T47D (cell line): ENCODE results near the gene CCDC152.
A peak's percentile ranks its signal among the peaks of the same experiment; 100 is the strongest.

ENCODE experiments used
- DNase-seq, 2 experiments: peaks; one replicate each; pipeline versions ENCODE4 v3.0.0 to v3.0.0-alpha.2; 2011 to 2012; ENCODE audit warnings: low read depth in 1 of 2, low spot score in 1 of 2
- JUND ChIP-seq: IDR thresholded peaks from 2 replicates; pipeline ENCODE4 v1.6.1; 2012; ENCODE audit warnings: low read depth
- in situ Hi-C: cut with HindIII; loops from 2 replicates; pipeline ENCODE4 v1.10.0; 2016; ENCODE audit warnings: low sequenced_read_pairs, low pct_unique_long_range_greater_than_20kb

CCDC152 gene

DNA sequence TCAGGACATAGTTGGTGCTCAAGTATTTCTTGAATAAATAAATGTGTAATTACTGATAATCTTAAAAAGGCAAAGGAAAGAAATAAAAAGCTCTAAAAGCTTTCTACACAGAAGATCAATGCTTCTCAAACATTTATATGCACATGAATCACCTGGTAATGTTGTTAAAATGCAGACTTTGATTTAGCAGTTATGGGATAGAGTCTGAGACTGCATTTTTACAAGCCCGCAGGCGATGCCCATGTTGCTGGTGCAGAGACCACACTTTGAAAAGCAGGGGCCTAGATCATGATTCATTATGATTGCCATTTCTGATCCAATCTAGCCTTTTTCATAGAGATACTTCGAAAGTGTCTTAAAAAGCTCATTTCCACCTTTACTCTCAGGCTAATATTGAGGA is 3.5 kb upstream of the CCDC152 start:
- TF ChIP-seq JUND = no peak
- in situ Hi-C loops = no loop called here
- DNase-seq = no peak

- DNase-seq = no peak
- in situ Hi-C loops = no loop called here
- no peak for TF ChIP-seq JUND
Observed at GRCh38 chr5:42759456-42759855, 2.8 kb downstream of the CCDC152 start.

GRCh38 chr5:42760426-42760825 is 3.8 kb downstream of the CCDC152 start:
- no peak for DNase-seq
- no peak for TF ChIP-seq JUND
- in situ Hi-C loops = no loop called here

GRCh38 chr5:42761791-42762190 is 5.2 kb downstream of the CCDC152 start:
- in situ Hi-C loops = no loop called here
- TF ChIP-seq JUND = no peak
- DNase-seq = no peak

DNA sequence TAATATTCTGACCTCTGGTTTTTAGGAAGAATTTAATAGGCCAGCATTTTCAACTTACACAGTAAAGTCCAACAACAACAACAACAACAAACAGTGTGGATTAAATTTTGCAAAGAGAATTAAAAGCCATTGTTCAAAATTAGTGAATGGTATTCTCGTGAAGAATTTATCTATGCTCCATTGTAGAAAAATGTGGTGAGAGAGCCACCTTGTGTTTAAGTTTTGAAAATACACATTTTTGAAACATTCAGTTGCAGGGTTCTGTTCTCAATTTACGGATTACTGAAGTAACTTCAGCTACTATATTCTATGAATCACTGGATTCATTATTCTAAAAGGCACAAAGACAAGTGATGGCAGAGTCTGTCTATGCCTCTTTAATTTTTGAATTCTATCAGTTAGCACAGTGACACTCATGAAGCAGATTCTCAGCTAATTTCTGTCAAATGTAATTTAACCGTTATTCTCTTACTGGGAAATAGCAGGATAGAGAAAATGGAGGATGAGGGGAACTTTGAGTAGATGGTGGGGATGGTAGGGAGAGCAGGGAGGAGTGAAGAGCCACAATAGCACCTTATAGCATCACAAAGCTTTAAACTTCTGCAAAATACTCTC is 11.0 kb downstream of the CCDC152 start:
- no peak for TF ChIP-seq JUND
- in situ Hi-C loops = no loop called here
- peak in 1 of 2 experiments; percentile 61 for DNase-seq

- DNase-seq = no peak
- in situ Hi-C loops = no loop called here
- TF ChIP-seq JUND = no peak
Observed at GRCh38 chr5:42768106-42768504, 11.5 kb downstream of the CCDC152 start.

DNA sequence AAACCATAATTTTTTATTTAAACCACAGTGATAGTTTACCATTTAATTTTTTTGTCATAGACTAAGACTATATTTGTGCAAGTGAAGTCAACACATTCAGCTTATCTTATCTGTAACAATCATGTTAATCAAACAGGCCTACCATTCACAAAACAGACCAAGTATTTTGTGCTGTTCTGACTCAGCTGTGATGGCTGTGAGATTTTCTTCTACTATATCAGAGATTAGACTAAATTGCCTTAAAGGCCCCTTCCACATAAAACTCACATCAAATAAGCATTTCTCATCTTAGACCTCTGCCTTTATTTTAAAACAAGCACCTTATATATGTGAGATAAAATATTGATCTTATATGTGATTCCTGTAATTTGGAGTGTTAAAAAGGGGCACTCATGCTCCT is 13.4 kb downstream of the CCDC152 start:
- no peak for TF ChIP-seq JUND

DNA sequence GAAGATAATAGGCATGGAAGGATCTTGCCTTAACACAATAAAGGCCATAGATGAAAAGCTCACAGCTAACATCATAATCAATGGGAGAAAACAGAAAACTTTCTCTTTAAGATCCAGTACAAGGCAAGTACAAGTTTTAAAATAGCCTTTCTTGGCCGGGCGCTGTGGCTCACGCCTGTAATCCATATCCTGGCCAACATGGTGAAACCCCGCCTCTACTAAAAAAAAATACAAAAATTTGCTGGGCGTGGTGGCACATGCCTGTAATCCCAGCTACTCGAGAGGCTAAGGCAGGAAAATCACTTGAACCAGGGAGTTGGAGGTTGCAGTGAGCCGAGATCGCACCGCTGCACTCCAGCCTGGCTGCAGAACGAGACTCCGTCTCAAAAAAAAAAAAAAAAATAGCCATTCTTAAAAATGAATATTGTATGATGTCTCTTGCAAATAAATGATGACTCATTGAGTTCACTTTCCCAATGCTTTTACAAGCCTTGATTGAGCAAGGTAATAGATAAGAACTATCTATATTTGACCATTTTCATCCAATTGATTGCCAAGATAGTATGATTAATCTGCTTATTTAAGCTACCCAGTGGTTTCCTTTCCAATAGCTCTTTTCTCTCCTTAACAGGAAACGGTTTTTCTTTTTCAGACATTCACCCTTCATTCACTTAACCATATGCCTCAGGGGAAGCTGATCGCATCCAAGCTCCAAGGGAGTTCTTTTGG is 15.8 kb downstream of the CCDC152 start:
- in situ Hi-C loops = no loop called here
- TF ChIP-seq JUND = no peak

More for the DNA sequence above, 13.4 kb downstream of the CCDC152 start:
- no peak for DNase-seq
- in situ Hi-C loops = no loop called here

DNA sequence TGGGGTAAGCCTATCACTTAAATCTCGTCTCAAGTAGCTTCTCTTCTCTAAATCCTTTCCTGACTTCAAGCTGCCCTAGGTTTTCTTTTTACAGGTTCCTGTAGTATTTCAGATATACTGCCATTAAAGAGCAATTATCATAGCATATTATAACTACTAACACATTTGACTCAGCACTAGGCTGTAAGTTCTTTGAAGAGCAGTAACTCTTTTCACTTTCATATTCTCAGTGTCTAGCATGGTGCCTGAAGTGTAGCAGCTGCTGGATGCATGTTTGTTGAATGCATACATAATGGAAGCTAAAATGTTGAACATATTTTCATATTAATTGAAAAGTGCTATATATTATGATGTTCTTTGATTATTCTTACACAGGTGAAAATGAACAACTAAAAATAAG is 22.5 kb downstream of the CCDC152 start:
- TF ChIP-seq JUND = no peak
- in situ Hi-C loops = no loop called here
- DNase-seq = no peak

More for the DNA sequence above, 15.8 kb downstream of the CCDC152 start:
- DNase-seq = no peak

GRCh38 chr5:42781584-42781983 is 25.0 kb downstream of the CCDC152 start:
- no peak for TF ChIP-seq JUND
- DNase-seq = no peak
- in situ Hi-C loops = no loop called here

GRCh38 chr5:42784132-42784531 is 27.5 kb downstream of the CCDC152 start:
- in situ Hi-C loops = no loop called here
- TF ChIP-seq JUND = no peak
- no peak for DNase-seq

- DNase-seq = no peak
- in situ Hi-C loops = no loop called here
- TF ChIP-seq JUND = no peak
Observed at GRCh38 chr5:42785756-42786155, 29.1 kb downstream of the CCDC152 start.

DNA sequence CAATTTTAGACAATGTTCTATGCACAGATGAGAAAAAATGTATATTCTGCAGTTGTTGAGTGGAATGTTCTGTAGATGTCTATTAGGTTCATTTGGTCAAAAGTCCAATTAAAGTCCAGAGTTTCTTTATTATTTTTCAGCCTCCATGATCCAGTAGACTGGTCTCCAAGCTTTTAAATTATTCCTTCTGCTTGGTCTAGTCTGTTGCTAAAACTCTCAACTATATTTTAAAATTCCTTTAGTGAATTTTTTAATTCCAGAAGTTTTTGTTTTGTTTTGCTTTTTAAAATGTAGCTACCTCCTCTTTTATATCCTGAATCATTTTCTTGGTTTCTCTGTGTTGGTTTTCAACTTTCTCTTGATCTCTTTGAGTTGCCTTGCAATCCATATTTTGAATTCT is 30.5 kb downstream of the CCDC152 start:
- in situ Hi-C loops = no loop called here
- TF ChIP-seq JUND = no peak

DNA sequence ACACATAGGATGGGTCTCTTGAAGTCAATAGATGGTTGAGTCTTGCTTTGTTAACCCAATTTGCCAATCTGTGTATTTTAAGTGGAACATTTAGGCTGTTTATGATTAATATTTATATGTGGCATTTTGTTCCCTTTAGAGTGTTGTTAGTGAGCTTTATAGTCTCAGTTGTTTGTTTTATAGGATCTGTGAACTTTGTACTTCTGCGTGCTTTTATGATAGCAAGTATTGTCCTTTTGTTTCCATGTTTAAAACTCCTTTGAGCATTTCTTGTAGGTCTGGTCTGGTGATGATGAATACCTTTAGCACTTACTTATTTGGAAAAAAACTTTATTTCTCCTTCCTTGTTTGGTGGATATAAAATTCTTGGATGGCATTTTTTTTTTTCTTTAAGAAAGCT is 31.2 kb downstream of the CCDC152 start:
- in situ Hi-C loops = no loop called here
- no peak for TF ChIP-seq JUND
- no peak for DNase-seq

More for the DNA sequence above, 30.5 kb downstream of the CCDC152 start:
- DNase-seq = no peak
